ENCODE measurements around the gene THSD4. TPM values are rescaled to one million over a fixed set of nuclear protein-coding genes. Genes with fewer than 3 reads are reported as not detected.

THSD4 gene
- total RNA-seq, 2 experiments from 2014 or later: not detected

- no peak for DNase-seq (ENCODE audit: low spot score)
- Histone ChIP-seq H3K4me1 (ENCODE audit: insufficient read depth, low read length, poor library complexity, severe bottlenecking) (no peaks in the 10 kb centered on the region), H3K27ac (ENCODE audit: low read depth, low read length, poor library complexity, severe bottlenecking) (no peak overlapping the region), H2AFZ (ENCODE audit: low read length) (no peak overlapping the region), H3K4me3 (ENCODE audit: low read depth, low read length, poor library complexity, severe bottlenecking) (no peak overlapping the region), H3K4me2 (ENCODE audit: low read length) (no peak overlapping the region), H3K36me3 (ENCODE audit: insufficient read depth, low read length) (no peaks in the 10 kb centered on the region), H4K20me1 (ENCODE audit: insufficient read depth, low read length) (no peaks in the 10 kb centered on the region), H3K79me2 (ENCODE audit: insufficient read depth, low read depth, low read length) (no peaks in the 10 kb centered on the region), H3K9me3 (ENCODE audit: low read length) (no peaks in the 10 kb centered on the region), H3K9me2 (ENCODE audit: insufficient read depth, low read length) (no peaks in the 10 kb centered on the region)
- intact Hi-C loops (cut with micrococcal nuclease; ENCODE audit: unreplicated experiment): no loop called here
- POLR2A ChIA-PET: no interaction called here
- TF ChIP-seq CTCF (conservative IDR thresholded peaks at IDR 0.05; ENCODE audit: low read length) (no peak), EZH2phosphoT487 (IDR thresholded peaks at IDR 0.05; ENCODE audit: borderline replicate concordance, low read depth, low read length) (no peak)
- BruUV-seq (replicated peaks): no TSS peak
- CTCF ChIA-PET (ENCODE audit: unreplicated experiment): no interaction called here
These were observed 67.3 kb downstream of the THSD4 start for GRCh38 chr15:71182522-71182921.

- Histone ChIP-seq H3K79me2 (ENCODE audit: insufficient read depth, low read depth, low read length) (no peaks in the 10 kb centered on the region), H3K9me3 (ENCODE audit: low read length) (no peaks in the 10 kb centered on the region), H3K4me1 (ENCODE audit: insufficient read depth, low read length, poor library complexity, severe bottlenecking) (no peaks in the 10 kb centered on the region), H3K4me2 (ENCODE audit: low read length) (no peak overlapping the region), H3K9me2 (ENCODE audit: insufficient read depth, low read length) (no peaks in the 10 kb centered on the region), H3K36me3 (ENCODE audit: insufficient read depth, low read length) (no peaks in the 10 kb centered on the region), H4K20me1 (ENCODE audit: insufficient read depth, low read length) (no peaks in the 10 kb centered on the region), H3K4me3 (ENCODE audit: low read depth, low read length, poor library complexity, severe bottlenecking) (no peak overlapping the region), H2AFZ (ENCODE audit: low read length) (no peak overlapping the region), H3K27ac (ENCODE audit: low read depth, low read length, poor library complexity, severe bottlenecking) (no peak overlapping the region)
- BruUV-seq (replicated peaks): no TSS peak
- TF ChIP-seq CTCF (conservative IDR thresholded peaks at IDR 0.05; ENCODE audit: low read length): no peak
- no peak for TF ChIP-seq EZH2phosphoT487 (IDR thresholded peaks at IDR 0.05; ENCODE audit: borderline replicate concordance, low read depth, low read length)
- DNase-seq (ENCODE audit: low spot score): no peak
- intact Hi-C loops (cut with micrococcal nuclease; ENCODE audit: unreplicated experiment): no loop called here
- ChIA-PET CTCF (ENCODE audit: unreplicated experiment) (no interaction called here), POLR2A (no interaction called here)
These were observed 67.8 kb downstream of the THSD4 start for GRCh38 chr15:71183063-71183462.

GRCh38 chr15:71185706-71186105 lies 70.4 kb downstream of the THSD4 start:
- H4K20me1 ChIP-seq (ENCODE audit: insufficient read depth, low read length): no peaks in the 10 kb centered on the region
- TF ChIP-seq CTCF (conservative IDR thresholded peaks at IDR 0.05; ENCODE audit: low read length) (no peak), EZH2phosphoT487 (IDR thresholded peaks at IDR 0.05; ENCODE audit: borderline replicate concordance, low read depth, low read length) (no peak)
- H3K4me2 ChIP-seq (ENCODE audit: low read length): no peak overlapping the region
- H3K9me2 ChIP-seq (ENCODE audit: insufficient read depth, low read length): no peaks in the 10 kb centered on the region
- no TSS peak for BruUV-seq (replicated peaks)
- intact Hi-C loops (cut with micrococcal nuclease; ENCODE audit: unreplicated experiment): no loop called here
- no peak overlapping the region for H2AFZ ChIP-seq (ENCODE audit: low read length)
- POLR2A ChIA-PET: no interaction called here
- H3K36me3 ChIP-seq (ENCODE audit: insufficient read depth, low read length): no peaks in the 10 kb centered on the region
- no peak overlapping the region for H3K4me3 ChIP-seq (ENCODE audit: low read depth, low read length, poor library complexity, severe bottlenecking)
- H3K4me1 ChIP-seq (ENCODE audit: insufficient read depth, low read length, poor library complexity, severe bottlenecking): no peaks in the 10 kb centered on the region
- no peak overlapping the region for H3K27ac ChIP-seq (ENCODE audit: low read depth, low read length, poor library complexity, severe bottlenecking)
- no peaks in the 10 kb centered on the region for H3K9me3 ChIP-seq (ENCODE audit: low read length)
- CTCF ChIA-PET (ENCODE audit: unreplicated experiment): no interaction called here
- DNase-seq (ENCODE audit: low spot score): no peak
- no peaks in the 10 kb centered on the region for H3K79me2 ChIP-seq (ENCODE audit: insufficient read depth, low read depth, low read length)
